GM18508 (cell line): ENCODE results near the gene ZNF846.
"Not testable (repeated sequence)": the region's sequence is repeated elsewhere in the genome, so short reads cannot be mapped to it uniquely, and the experiment has no call there.

ENCODE experiments used
- ATAC-seq: cut with Tn5 transposase; IDR thresholded peaks from one replicate; pipeline ENCODE4 v1.9.1; 2021; ENCODE audit warnings: moderate number of reproducible peaks; ENCODE audit not compliant: insufficient read depth, unreplicated experiment

ZNF846 gene

DNA sequence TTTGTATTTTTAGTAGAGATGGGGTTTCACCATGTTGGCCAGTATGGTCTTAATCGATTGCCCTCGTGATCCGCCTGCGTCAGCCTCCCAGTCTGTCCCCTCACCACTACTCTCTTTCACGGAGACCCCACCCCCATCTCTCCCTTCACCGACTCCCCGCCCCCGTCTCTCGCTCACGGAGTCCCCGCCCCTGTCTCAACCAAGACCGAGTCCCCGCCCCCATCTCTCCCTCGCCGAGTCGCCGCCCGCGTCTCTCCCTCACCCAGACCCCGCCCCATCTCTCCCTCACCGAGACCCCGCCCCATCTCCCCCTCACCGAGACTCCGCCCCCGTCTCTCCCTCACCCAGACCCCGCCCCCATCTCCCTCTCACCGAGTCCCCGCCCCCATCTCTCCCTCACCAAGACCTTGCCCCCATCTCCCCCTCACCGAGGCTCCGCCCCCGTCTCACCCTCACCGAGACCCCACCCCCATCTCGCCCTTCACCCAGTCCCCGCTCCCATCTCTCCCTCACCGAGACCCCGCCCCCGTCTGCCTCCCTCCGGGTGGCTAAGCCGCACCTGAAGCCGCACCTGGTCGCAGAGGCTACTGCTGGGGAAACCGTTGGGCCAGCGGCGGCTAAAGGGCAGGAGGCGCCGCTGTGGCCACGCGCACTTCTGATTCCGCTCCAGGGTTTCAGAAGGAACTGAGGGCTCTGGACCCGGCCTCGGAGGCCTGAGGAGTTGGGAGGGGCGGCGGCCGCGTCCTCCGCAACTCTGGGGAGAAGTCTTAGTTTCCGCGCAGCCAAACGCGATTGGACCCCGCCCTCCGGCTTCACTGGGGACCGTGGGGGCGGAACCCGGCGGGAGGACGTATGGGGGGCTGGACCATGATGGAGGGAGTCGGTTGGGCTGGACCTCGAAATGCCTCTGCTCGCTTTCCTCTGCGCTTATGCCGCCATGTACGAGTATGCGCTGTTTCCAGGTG is 17.1 kb upstream of the ZNF846 start:
- no peak for ATAC-seq

DNA sequence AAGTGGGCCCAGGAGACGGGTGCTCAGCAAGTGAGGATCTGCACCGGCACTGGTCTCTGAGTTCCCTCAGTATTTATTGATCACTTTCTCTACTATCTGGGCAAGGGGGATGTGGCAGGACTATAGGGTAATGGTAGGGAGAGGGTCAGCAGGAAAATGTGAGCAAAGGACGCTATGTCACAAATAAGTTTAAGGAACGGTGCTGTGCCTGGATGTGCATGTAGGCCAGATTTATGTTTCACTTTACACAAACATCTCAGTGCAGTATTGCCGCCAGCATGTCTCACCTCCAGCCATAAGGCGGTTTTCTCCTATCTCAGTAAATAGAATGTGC is 15.6 kb upstream of the ZNF846 start:
- ATAC-seq = not testable (repeated sequence)

DNA sequence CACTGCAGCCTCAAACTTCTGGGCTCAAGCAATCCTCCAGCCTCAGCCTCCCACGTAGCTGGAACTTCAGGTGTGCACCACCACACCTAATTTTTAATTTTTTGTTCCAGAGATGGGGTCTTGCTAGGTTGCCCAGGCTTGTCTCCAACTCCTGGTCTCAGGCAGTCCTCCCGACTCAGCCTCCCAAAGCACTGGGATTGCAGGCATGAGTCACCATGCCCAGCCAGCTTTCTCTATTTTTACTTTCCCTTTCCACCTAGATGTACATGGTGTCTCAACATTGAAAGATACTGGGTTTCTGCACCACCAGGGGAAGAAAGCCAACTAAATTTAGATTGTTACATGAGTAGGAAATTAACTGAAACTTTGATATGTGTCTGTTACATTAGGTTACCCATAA is 13.8 kb upstream of the ZNF846 start:
- ATAC-seq = no peak

DNA sequence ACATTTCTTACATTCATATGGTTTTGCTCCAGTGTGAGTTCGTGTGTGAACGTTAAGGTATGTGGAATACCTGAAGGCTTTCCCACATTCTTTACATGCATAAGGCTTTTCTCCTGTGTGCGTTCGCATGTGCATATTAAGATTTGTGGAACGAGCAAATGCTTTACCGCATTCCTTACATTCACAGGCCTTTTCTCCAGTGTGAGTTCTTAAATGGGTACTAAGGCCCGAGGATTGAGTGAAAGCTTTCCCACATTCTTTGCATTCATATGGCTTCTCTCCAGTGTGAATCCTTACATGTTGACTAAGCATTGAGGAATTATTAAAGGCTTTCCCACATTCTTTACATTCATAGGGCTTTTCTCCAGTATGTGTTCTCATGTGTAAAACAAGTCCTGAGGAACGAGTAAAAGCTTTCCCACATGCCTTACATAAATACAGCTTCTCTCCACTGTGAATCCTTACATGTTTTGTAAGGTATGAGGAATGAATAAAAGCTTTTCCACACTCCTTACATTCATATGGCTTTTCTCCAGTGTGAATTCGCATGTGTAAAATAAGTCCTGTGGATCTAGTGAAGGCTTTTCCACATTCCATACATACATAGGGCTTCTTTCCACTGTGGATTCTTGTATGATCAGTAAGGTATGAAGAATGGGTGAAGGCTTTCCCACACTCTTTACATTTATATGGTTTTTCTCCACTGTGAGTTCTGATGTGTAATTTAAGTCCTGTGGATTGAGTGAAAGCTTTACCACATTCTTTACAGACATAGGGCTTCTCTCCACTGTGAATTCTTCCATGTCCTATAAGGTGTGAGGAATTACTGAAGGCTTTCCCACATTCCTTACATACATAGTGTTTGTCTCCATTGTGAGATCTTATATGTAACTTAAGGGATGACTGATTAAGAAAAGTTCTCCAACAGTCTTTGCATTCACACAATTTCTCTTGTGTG is 10.7 kb downstream of the ZNF846 start:
- ATAC-seq = no peak

DNA sequence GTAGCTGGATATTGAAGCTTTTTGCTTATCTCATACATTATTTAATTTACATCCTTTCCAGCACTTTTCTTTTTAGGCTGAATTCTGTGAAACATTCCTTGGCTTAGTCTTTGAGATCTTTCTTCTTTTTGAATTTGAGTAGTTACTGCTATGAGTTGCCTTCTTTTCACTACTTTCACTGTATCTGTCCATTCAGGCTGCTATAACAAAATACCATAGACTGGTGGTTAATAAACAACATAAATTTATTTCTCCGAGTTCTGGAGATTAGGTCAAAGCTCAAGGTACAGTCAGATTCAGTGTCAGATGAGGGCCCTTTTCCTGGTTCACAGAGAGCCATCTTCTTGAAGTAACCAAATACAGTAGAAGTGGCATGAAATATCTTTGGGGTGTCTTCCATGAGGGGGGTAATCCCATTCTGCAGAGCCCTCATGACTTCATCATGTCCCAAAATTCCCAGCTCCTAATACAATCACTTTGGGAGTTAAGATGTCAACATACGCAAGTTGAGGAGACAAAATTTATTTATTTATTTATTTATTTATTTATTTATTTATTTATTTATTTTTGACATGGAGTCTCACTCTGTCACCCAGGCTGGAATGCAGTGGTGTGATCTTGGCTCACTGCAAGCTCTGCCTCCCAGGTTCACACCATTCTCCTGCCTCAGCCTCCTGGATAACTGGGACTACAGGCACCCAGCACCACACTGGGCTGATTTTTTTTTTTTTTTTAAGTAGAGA is 15.7 kb downstream of the ZNF846 start:
- no peak for ATAC-seq

DNA sequence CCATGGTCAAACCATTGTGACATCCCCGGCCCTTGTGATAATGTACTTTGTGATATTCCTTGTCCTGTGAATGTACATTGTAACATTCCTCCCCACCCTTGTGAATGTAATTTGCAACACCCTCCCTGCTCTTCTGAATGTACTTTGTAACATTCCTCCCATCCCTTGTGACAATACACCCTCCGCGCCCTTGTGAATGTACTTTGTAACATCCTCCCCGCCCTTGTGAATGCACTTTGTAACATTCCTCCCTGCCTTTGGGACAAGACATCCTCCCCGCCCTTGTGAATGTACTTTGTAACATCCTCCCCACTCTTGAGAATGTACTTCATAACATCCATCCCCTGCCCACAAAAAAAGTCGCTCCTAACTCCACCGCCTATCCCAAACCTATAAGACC is 17.1 kb downstream of the ZNF846 start:
- no peak for ATAC-seq

DNA sequence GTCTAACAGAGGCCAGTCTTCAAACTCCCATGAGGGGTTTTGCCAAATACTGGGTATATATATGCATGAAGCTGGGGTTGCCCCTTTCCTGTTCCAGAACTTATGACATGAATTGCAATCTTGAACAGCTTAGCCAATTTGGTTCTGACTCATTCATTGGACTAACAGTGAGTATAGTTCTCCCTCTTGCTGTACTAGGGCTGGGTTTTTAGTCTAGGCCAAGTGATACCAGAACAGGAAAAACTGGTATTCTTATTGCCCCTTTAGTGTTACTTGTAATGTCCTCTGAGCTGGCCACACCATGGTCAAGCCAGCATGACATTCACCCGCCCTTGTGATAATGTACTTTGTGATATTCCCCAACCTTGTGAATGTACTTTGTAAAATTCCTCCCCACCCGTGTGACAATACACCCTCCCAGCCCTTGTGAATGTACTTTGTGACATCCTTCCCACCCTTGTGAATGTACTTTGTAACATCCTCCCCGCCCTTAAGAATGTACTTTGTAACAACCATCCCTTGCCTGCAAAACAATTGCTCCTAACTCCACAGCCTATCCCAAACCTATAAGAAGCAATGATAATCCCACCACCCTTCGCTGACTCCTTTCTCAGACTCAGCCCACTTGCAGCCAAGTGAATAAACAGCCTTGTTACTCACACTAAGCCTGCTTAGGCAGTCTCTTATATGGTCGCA is 26.9 kb downstream of the ZNF846 start:
- no peak for ATAC-seq

DNA sequence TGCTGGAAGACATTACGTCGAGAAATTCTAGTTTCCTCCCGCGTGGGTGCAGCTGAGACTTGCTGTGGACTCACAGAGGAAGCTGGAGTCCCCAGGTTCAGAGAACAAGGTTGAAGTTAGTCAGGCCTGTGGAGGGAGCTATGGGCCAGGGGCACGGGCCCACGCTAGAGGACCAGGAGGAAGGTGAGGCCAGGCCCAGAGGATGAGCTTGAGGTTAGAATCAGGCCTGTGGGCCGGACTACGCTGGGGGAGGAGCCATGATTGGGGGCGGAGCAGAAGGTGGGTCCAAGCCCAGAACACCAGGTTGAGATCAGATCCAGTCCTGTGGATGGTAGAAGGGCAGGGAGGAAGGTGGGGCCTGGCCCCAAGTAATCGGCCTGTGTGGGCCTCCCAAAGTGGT is 32.6 kb downstream of the ZNF846 start:
- no peak for ATAC-seq

DNA sequence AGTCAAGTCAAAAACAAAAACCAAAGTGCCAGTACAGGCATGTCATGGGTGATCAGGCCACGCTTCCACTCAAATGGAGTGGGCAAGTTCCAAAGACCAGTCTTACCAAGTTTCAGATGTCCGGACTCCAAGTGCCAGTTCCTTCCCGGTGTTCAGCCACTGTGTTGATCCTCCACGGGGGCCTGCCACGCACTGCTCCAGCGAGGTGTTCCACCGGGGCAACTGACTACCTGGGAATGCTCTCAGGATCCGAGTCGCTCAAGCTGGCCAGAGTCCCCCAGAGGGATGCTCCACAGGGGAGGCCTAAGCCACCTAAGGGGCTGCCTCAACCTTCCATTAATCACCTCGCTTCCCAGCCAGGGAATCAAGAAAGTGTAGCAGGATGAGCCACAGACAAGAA is 38.5 kb downstream of the ZNF846 start:
- ATAC-seq = not testable (repeated sequence)

DNA sequence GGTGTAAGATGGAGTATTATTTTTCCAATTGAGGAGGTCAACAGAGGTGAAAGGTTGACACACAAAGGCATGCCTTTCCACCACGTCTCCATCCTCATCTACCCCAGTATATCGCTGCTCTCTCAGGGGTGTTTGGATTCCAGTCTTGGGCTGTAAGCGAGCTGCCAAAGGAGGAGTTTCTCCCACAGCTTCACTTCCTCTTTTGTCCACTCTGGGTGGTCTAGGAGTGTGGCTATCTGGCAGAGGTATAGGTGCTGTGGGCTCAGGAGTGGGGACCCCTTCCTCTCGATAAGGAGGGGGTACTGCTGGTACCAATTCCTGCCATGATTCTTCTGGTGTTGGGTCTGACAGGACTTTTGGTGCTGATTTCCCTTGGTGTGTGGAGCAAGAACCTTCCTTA is 39.4 kb downstream of the ZNF846 start:
- no peak for ATAC-seq

DNA sequence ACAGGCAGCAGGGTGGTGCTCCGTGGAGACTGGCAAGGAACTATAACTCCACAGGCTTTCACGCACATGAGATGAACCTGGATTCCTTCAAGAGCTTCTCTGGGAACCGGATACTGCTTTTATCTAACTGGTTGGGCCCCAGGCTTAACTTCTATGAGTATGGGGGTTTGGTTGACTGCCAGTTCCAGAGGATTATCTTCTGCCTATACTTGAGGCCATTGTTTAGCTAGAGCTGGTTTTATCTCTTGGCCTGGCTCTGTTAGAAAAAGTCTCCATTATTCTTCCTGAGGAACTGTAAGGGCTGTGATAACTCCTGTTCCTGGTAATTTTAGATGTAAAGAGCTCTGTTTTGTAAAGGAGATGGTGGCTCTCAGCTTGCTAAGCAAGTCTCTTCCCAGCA is 40.9 kb downstream of the ZNF846 start:
- ATAC-seq = no peak

DNA sequence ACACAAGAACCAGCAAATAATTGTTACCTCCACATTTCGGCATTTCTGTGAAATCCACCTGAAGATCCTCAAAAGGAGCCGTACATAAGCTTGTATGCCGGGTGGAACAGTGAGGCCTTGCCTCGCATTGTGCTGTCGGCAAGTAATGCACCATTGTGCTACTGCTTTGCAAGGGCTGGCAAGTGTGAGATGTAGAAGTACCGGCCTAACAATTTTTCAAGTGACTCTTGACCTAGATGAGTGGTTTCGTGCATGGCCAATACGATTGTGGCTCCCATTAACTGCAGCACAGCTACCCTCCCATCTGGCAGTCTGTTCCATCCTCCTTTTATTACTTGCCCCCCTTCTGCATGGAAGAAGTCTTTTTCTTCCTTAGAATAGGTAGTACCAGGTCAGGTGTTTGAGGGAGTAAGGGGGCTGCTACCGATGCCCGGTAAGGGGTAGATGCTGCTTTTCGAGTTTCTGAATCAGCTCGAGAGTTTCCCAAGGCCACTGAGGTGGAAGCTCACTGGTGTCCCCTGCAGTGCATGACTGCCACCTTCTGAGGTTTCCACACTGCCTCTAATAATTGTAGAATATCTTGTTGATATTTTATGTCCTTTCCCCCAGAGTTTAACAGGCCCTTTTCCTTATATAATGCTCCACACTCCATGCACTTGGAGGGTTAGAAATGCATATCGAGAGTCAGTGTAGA is 42.9 kb downstream of the ZNF846 start:
- not testable (repeated sequence) for ATAC-seq

DNA sequence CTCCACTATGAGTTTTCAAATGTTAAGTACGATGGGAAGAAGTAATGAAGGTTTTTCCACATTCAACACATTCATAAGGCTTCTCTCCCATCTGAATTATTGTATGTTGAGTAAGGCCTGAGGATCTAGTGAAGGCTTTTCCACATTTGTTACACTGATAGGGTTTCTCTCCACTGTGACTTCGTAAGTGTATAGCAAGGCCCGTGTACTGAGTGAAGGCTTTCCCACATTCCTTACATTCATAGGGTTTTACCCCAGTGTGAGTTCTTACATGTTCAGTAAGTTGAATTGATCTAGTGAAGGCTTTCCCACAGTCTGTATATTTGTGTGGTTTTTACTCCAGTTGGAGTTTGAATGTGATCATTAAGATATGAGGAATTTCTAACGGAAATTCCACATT is 44.4 kb downstream of the ZNF846 start:
- ATAC-seq = no peak

DNA sequence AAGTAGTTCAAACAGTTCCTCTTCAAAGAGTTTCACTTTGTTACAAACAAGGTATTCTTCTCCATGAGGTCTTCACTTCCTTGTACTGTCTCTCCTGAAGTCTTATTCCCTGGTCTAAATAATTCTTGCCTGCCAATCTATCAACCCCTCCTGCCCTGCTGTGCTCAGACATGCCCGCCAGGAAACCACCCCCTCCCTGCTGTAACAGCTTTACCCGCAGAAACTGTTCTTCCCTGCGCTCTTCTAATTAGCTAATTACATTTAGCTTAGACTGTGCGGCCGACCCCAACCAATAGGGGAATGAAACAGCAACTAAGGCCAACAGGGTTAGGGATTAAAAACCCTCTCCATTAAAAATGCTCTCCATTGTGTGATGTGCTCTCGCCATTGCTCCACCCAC is 46.7 kb downstream of the ZNF846 start:
- ATAC-seq = no peak

DNA sequence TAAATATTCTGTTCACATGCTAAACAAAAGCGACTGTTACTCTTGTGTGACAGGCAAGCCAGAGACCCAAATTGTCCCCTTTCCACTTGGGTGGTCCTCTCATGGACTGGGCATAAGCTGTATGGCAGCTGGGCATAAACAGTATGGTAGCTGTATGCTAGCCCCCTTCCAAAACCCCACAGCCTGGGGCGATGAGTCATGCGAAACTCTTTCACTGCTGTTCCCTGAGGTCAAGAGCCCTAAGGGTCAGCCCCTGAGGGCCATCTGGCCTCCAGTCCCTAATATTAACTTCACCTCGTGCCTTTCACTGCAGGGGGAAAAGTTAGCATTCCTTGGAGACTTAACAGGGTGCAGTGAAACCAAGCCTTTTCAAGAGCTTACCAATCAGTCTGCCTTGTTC is 48.0 kb downstream of the ZNF846 start:
- ATAC-seq = no peak

DNA sequence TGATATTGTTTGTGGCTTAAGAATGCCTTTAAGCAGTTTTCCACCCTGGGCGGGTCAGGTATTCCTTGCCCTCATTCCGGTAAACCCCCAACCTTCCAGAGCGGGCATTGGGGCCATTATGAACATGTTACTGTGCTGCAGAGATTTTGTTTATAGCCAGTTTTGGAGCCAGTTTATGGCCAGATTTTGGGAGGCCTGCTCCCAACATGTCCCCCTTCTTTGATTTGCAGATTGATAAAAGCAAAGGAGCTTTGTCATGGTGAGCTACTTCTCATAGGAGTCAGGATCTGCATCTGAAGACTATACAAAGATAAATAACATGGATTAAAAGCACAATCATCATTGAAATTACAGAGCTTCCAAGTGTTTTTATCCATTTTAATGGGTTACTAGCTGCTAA is 56.7 kb downstream of the ZNF846 start:
- no peak for ATAC-seq

DNA sequence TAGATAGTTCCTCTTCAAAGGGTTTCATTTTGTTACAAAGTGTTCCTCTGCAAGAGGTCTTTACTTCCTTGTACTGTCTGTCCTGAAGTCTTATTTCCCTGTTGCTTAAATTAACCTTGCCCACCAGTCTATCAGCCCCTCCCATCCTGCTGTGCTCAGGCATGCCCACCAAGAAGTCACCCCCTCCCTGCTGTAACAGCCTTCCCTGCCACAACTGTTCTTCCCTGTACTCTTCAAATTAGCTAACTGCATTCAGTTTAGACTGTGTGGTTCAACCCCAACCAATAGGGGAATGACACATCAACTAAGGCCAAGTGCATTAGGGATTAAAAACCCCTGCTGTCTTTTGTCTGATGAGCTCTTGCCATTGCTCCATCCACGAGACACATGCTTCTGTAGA is 59.2 kb downstream of the ZNF846 start:
- no peak for ATAC-seq

DNA sequence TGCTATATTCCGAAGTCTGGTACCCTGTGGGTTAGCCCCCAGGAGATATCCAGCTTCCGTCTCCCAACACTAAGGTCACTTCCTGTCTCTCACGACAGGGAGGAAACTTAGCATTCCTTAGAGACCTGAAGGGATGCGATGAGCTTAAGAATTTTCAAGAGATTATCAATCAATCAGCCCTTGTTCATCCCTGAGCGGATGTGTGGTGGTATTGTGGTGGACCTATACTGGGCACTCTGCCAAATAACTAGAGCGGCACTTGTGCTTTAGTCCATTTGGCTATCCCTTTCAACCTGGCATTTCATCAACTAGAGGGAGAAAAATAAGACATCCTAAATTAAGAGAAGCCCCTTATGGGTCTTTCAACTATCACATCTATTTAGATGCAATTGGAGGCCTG is 62.7 kb downstream of the ZNF846 start:
- no peak for ATAC-seq

DNA sequence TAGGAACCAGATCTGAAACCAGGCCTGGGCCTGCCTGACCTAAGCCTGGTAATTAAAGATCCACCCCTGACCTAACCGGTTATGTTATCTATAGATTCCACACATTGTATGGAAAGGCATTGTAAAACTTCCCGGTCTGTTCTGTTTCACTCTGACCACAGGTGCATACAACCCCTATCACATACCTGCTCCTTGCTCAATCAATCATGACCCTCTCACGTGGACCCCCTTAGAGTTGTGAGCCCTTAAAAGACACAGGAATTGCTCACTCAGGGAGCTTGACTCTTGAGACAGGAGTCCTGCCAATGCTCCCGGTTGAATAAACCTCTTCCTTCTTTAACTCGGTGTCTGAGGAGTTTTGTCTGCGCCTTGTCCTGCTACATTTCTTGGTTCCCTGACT is 66.4 kb downstream of the ZNF846 start:
- ATAC-seq = no peak
